ENCODE measurements around the gene LGR4.

- TF ChIP-seq, protein P1, sequence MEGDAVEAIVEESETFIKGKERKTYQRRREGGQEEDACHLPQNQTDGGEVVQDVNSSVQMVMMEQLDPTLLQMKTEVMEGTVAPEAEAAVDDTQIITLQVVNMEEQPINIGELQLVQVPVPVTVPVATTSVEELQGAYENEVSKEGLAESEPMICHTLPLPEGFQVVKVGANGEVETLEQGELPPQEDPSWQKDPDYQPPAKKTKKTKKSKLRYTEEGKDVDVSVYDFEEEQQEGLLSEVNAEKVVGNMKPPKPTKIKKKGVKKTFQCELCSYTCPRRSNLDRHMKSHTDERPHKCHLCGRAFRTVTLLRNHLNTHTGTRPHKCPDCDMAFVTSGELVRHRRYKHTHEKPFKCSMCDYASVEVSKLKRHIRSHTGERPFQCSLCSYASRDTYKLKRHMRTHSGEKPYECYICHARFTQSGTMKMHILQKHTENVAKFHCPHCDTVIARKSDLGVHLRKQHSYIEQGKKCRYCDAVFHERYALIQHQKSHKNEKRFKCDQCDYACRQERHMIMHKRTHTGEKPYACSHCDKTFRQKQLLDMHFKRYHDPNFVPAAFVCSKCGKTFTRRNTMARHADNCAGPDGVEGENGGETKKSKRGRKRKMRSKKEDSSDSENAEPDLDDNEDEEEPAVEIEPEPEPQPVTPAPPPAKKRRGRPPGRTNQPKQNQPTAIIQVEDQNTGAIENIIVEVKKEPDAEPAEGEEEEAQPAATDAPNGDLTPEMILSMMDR (IDR thresholded peaks at IDR 0.05) = no peak
- no peak for TF ChIP-seq POLR2A (IDR thresholded peaks at IDR 0.05)
These were observed 51.6 kb downstream of the LGR4 start for GRCh38 chr11:27420722-27421572.
